HG03025 (cell line): ENCODE results near the gene APAF1.

Experiments
- ATAC-seq: cut with Tn5 transposase; IDR thresholded peaks from one replicate; pipeline ENCODE4 v1.9.1; 2021; ENCODE audit warnings: mild to moderate bottlenecking, moderate library complexity; ENCODE audit not compliant: unreplicated experiment, low FRiP score

APAF1 gene

DNA sequence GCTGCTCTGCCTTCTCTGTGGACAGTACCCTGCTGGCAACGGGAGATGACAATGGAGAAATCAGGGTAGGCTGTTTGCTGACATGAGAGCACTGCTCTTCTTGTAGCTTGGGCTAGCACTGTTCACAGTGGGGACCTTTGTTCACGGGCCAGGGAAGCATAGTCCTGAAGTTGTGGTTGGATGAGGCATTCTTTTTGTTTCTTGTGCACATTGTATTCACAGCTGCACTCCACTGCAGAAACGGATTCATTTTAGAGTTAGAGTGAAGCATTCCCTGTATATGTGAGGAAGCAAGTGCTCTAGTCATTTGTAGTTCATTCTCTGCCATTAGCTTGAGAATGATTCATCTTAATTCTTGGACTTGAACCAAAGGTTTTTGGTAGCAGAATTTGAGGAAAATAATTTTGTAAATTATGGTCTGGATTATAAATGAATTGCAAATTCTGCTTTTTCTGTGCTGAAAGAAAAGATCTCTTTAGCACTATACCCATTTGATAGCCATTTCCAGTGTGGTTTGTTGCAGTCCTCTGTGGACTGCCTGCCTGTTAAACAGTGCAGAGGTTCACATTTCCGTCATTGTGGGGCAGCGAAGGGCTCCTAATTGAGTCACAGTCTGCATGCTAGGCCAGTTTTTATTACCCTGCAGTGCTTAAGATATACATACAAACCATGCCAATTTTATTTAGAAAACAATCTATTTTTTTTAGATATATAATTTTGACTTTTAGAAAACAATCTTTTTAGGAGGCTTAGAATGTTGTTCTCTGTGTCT, 80.6 kb downstream of the APAF1 start:
- ATAC-seq, result peak; percentile 74

- ATAC-seq, result no peak
Observed at GRCh38 chr12:98727196-98727595, 82.1 kb downstream of the APAF1 start.

DNA sequence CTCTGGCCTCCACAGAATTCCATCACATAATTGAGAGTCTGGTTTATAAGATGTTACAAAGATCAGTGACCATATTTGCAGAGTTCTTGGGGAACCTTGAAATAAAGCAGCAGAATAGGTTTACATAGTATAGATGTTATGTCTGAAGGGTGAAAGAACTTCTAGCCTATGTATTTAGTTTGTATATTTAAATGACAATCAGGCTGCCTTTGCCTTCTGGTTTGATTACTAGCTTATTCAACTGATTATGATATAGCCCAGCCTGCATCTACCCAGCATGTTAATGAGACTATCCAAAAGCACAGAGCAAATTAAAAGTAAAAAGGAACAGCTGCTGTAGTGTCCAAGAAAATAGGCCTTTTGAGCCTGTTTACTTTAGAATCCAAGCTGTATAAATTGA, 85.3 kb downstream of the APAF1 start:
- no peak for ATAC-seq

GRCh38 chr12:98733667-98734350, 88.7 kb downstream of the APAF1 start:
- no peak for ATAC-seq

DNA sequence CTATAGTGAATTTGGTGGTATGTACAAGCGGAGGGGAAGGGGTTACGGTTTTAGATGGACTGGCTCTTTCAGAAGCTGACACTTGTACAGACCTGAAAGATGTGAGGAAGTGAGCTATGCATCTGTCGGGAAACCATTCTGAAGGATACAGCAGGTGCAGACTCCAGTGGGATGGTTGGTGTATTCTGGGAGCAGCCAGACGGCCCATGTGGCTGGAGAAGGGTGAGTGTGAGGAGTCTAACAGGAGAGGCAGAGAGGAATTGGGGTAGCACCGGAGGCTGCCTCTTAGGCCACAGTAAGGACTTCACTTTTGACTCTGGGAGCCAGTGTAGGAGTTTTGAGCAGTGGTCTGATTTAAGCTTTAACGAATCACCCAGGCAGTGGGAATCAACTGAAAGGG, 90.7 kb downstream of the APAF1 start:
- no peak for ATAC-seq

- ATAC-seq, result no peak
Observed at GRCh38 chr12:98736352-98737321, 91.5 kb downstream of the APAF1 start.

DNA sequence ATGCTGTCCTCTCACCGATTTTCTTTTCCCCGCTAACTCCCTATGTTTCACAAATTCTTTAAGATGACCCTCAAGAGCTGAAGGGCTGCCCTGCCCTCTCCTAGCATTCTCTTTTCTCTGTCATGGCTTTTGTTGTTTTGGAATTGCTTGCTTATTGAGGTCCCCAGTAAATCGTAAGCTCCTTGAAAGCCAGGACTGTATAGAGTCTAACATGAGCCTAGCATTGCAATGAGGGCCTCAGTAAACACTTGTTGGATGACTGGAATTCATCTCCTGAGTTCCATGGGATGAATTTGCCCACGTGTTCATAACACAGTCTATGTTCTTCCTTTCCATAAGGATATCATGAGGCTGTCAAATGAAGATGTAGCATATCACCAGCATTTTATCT, 92.2 kb downstream of the APAF1 start:
- ATAC-seq, result no peak

DNA sequence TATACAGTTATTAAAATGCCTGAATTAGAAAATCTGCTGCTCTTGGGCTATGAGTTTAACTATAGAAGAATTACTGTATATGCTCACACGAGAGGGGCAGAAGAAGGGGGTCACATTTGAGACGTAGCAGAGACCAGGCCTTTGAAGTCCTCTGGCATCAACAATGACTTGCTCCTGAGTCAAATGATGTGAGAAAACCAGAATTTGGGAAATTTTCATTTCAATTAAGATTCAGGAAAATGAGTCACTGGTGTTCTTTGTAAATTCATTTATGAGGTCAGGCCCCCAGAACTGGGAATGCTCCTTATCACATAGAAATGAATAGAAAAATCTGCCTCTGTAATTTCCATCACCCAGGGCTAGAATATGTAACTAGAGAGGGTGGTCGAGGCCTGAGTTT, 92.9 kb downstream of the APAF1 start:
- no peak for ATAC-seq

DNA sequence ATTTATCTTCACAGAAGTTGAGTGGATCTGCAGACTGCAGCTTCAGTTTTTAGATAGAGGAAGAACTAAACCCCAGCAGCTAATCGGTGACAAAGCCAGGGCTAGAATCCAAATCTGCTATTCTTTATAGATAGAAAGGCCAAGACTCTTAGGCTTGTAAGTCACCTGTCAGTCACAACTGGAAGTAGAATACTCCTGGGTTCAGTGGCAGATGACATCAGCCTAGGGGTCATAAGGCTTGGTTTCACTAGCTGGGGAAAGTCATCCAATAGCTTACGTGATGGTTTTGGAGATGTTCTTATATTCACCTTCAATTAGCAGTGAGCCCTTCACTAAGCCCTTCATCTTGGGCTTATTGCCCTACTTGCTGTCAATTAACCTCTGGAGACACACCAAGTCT, 93.4 kb downstream of the APAF1 start:
- no peak for ATAC-seq

DNA sequence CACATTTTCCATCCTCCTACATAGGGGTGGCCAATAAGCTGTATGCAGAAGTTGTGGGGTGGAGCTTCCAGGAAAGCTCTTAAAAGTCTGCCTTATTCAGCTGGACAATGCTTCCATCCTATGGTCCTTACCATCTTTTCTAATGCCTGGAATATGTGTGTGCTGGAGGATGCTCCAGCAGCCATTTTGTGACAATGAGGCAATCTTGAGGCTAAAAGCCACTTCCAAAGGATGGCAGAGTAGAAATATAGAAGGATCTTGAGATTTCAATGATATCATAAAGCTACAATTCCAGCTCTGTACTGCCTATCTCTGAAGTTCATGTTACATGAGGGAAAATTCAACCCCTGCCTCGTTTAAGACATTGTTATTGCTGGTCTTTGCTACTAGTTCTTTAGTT, 95.7 kb downstream of the APAF1 start:
- ATAC-seq, result no peak

DNA sequence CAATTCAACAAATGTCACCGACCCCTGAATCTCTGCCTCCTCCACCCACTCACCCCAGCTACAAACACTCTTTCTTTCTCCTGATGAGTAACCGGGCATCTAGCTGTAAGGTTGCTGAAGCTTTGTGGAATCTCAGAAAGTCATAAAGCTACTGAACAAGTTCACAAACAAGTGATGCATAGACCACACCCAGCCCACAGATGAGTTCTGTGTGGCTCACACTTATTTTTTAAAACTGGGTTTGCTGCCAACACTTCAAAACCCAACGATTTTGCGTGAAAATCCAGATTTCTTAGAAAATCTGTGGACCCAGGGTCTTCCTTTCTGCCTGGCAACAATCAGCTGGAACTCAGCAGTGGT, 96.1 kb downstream of the APAF1 start:
- ATAC-seq, result no peak

DNA sequence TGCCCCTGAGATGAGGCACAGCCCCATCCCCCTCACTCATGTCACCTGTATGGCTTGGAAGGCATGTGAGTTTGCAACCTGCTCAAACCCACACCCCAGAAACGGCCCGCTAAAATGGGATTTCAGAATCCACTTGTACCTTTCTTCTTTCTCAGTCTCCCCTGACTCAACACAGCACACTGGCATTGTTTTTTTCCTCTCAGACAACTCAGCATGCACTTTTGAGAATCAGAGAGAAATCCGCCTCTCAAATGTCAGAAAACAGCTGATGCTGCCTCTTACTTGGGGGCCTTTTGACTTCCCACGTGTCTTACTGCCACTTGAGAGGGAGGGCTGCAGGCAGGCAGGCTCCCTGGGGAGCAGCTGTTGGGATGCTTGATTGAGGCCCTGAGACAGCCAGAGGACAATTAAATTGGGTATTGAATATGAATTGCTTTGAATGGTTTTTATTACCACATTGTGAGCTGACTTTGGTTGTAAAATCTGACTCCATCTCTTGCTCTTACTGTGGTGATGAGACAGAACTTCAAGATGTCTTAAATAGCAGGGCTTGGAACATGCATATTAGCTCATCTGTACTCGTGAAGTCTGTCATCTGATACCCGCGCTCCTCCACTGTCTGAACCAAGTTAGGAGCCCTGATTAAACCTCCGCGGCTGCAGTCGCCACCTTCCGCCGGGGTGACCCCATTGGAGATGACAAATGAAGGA, 96.6 kb downstream of the APAF1 start:
- no peak for ATAC-seq

GRCh38 chr12:98743362-98743953, 98.4 kb downstream of the APAF1 start:
- ATAC-seq, result no peak

DNA sequence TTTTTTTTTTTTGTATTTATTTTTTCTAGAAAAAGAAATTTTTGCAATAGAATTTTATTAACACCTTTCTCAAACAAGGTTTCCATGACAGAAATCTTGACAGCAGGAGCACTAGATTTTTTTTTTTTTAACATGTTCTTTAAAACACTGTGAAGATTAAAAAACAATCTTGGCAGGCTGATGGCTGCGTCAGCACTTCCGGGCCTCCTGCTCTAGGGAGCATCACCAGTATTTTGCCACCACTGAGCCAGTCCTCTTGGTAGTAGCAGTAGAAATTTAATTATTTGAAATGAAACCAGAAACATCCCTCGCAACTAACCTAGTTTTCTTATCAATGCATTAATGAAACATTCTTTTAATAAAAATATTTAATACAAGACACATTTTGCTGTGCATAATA, 99.6 kb downstream of the APAF1 start:
- ATAC-seq, result no peak

DNA sequence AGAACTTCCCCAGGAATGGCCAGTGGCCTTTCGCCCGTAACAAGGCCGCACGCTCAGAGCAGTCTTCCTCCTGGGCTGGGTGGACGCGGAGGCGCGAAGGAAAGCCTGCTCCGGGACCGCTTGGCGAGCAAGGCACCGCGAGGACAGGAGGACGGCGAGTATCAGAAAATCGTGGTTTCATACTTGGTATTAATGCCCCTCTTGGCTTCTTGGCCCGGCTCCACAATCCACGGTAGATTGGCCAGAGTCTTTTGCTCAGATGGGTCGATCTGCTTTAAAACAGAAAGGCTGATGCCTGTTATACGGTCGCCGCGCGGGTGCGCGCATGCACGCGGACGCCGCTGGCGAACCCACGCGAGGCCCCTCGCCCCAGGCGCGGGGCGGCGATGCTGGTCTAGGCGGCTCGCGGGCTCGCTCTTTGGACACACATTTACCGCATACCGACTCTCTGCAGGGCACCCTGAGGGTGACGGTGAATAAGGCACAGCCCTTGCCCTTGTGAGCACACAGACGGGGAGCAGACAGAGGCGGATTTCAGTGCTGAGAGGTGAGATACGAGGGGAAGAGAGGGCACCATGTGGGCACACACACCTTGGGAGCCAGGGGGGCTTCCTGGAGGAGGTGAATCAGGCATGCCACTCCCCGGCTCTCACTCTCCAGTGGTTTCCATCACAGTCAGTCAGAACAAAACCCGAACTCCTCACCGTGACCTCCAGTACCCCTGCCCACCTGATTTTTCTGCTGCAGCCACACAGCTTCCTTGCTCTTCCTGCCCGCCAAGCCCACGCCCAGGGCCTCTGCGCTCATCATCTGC, 100.7 kb downstream of the APAF1 start:
- ATAC-seq, result peak; percentile 51

DNA sequence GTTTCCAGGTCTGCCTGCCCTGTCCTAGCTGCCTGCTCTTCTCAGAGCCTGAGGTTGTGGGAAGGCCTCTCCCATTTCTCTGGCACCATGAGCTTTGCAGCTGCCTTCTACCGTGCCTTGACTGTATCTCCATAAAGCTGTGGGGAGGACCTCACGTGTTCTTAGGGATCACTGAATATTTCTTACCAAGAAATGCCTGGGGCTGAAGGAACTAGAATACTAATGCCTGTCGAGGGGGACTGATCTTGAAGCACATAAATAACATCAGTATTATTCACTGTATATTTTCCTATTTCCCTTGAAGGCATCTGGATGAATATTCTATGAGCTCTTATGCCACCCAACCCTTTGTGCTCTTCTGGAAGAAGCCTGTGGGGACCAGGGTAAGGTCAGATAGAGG, 103.4 kb downstream of the APAF1 start:
- no peak for ATAC-seq

GRCh38 chr12:98750511-98750910, 105.4 kb downstream of the APAF1 start:
- ATAC-seq, result no peak

DNA sequence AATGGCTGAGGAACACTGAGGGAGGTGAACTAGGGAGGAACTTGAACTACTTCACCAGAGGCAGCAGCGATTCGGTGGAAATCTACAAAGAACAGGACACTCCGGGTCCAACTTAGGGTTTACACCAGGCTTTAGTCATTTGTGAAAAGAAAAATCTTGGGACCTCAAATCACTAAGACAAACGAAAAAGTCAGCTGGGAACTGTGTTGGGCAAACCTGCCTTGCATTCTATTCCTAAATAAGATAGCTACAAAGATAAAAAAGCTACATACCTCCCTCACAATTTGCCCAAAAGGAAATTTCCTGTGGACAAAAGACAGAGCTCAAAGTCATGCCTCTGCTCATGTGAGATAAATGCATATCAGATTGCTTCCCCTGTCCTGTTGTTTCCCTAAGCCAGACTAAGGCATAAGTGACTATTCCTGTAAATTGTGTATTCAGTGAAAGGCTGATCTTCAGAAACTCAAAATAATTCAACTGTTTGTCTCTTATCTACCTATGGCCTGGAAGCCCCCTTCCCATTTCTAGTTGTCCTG, 106.6 kb downstream of the APAF1 start:
- no peak for ATAC-seq

- no peak for ATAC-seq
Observed at GRCh38 chr12:98752726-98753125, 107.6 kb downstream of the APAF1 start.
